NB4 (cell line): ENCODE measurements around the gene TTPAL.
A peak's percentile ranks its signal among the peaks of the same experiment; 100 is the strongest.

ENCODE experiments used
- DNase-seq: peaks from one replicate; pipeline ENCODE4 v3.0.0; 2010; ENCODE audit warnings: low read depth
- H3K4me3 ChIP-seq: one replicate; pipeline ENCODE4 v1.5.1; 2011; ENCODE audit warnings: mild to moderate bottlenecking, low read depth, low read length, moderate library complexity
- MYC ChIP-seq: IDR thresholded peaks from 2 replicates; pipeline ENCODE4 v1.6.1; 2011; ENCODE audit warnings: low read depth, low read length
- POLR2A ChIP-seq: IDR thresholded peaks from 2 replicates; pipeline ENCODE4 v1.6.1; 2011; ENCODE audit warnings: mild to moderate bottlenecking; ENCODE audit not compliant: insufficient read length; ENCODE audit errors: extremely low read depth
- TF ChIP-seq, protein P1 (sequence below): IDR thresholded peaks from one replicate; pipeline ENCODE4 v1.5.1; 2012; ENCODE audit warnings: low read depth, low read length
- TF ChIP-seq, protein P2 (sequence below): IDR thresholded peaks from 2 replicates; pipeline ENCODE4 v1.6.1; 2011; ENCODE audit warnings: low read depth, low read length

TTPAL gene

GRCh38 chr20:44437497-44437896 is 38.2 kb upstream of the TTPAL start:
- TF ChIP-seq MYC, result no peak
- TF ChIP-seq, protein P1, sequence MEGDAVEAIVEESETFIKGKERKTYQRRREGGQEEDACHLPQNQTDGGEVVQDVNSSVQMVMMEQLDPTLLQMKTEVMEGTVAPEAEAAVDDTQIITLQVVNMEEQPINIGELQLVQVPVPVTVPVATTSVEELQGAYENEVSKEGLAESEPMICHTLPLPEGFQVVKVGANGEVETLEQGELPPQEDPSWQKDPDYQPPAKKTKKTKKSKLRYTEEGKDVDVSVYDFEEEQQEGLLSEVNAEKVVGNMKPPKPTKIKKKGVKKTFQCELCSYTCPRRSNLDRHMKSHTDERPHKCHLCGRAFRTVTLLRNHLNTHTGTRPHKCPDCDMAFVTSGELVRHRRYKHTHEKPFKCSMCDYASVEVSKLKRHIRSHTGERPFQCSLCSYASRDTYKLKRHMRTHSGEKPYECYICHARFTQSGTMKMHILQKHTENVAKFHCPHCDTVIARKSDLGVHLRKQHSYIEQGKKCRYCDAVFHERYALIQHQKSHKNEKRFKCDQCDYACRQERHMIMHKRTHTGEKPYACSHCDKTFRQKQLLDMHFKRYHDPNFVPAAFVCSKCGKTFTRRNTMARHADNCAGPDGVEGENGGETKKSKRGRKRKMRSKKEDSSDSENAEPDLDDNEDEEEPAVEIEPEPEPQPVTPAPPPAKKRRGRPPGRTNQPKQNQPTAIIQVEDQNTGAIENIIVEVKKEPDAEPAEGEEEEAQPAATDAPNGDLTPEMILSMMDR, result no peak
- TF ChIP-seq, protein P2, sequence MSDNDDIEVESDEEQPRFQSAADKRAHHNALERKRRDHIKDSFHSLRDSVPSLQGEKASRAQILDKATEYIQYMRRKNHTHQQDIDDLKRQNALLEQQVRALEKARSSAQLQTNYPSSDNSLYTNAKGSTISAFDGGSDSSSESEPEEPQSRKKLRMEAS, result no peak
- no peak for TF ChIP-seq POLR2A
- no peak for DNase-seq
- no peak overlapping the region for H3K4me3 ChIP-seq

GRCh38 chr20:44438782-44439181 is 36.9 kb upstream of the TTPAL start:
- no peak overlapping the region for H3K4me3 ChIP-seq
- no peak for TF ChIP-seq POLR2A
- no peak for TF ChIP-seq MYC
- no peak for DNase-seq

GRCh38 chr20:44439318-44439717 is 36.4 kb upstream of the TTPAL start:
- no peak for DNase-seq
- TF ChIP-seq, protein P1, result no peak
- TF ChIP-seq MYC (no peak), POLR2A (no peak)
- TF ChIP-seq, protein P2, result no peak
- H3K4me3 ChIP-seq, result no peak overlapping the region

- peak; percentile 39; the same call in 1 of the 2 replicates for TF ChIP-seq MYC
- TF ChIP-seq POLR2A, result no peak
- peak; percentile 86 for DNase-seq
- H3K4me3 ChIP-seq, result peak overlapping the region; percentile 23
Observed at GRCh38 chr20:44442298-44443070, 33.2 kb upstream of the TTPAL start.

DNA sequence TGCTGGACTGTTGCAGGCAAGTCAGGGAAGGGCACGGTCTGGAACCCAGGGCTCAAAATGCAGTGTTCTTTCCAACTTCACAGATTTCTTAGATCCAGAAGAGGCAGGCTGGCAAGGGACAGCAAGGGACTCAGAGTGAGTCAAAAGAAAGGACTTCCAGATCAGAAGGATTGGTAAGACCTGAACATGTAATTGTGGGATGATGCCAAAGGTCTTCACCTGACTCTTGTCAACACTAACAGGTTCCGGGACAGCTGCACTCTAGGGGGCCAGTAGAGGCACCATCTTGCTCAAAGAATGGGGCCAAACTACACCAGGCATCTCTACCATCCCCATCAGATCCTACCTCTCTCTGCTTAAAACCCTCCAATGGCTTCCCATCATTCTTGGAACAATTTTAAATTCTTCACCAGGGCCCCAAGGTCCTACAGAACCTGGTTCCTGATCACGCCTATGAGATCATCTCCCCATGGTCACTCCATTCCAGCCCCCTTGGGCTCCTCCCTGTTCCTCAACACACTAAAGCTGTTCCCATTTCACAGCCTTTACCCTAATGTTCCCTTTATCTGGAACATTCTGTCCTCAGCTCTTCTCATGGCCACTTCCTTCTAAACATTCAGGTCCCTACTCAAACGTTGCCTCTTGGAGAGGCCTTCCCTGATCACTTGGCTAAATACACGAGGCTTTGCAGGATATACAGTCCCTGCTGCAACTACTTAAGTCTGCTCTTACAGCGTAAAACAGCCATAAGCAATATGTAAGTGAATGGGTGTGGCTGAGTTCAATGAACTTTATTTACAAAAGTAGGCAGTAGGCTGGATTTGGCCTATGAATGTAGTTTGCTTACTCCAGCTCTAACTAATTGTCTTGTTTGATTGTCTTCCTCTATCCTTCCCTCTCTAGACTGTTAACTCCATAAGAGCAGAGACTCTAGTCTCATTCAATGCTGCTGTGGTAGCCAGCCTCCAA is 29.6 kb upstream of the TTPAL start:
- TF ChIP-seq, protein P1, result no peak
- no peak for TF ChIP-seq MYC
- TF ChIP-seq POLR2A, result no peak
- TF ChIP-seq, protein P2, result no peak
- H3K4me3 ChIP-seq, result no peak overlapping the region
- DNase-seq, result no peak

- no peak overlapping the region for H3K4me3 ChIP-seq
- DNase-seq, result no peak
- TF ChIP-seq MYC, result no peak
Observed at GRCh38 chr20:44447827-44448419, 27.8 kb upstream of the TTPAL start.
